Measurements from ENCODE around the gene ZNF418. TPM values are rescaled to one million over a fixed set of nuclear protein-coding genes. Genes with fewer than 3 reads are reported as not detected.
A peak's percentile ranks its signal among the peaks of the same experiment; 100 is the strongest.
"Not testable (repeated sequence)": the region's sequence is repeated elsewhere in the genome, so short reads cannot be mapped to it uniquely, and the experiment has no call there.

The ZNF418 gene
- total RNA-seq, 1 experiment from 2014 or later = 4.8 TPM

DNA sequence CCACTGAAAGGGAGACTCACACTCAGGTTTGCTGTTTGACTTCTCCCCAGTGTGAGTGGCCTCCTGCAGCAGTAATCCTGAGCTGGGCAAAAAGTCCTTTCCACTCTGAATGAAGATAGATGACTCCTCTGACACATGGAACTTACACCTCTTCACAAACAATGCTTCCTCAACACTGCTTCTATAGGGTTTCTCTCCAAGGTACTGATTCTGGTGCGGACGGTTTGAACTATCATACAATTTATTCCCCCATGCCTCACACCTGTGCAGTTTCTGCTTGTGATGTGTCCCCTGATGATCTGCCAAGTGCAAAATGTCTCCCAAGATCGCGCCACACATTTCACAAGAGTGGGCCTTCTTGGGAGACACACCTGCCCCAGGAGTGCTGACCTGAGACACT, 7.6 kb downstream of the ZNF418 start:
- no peak for TF ChIP-seq EZH2 (IDR thresholded peaks at IDR 0.05; ENCODE audit: low read depth)
- TF ChIP-seq, protein P1, sequence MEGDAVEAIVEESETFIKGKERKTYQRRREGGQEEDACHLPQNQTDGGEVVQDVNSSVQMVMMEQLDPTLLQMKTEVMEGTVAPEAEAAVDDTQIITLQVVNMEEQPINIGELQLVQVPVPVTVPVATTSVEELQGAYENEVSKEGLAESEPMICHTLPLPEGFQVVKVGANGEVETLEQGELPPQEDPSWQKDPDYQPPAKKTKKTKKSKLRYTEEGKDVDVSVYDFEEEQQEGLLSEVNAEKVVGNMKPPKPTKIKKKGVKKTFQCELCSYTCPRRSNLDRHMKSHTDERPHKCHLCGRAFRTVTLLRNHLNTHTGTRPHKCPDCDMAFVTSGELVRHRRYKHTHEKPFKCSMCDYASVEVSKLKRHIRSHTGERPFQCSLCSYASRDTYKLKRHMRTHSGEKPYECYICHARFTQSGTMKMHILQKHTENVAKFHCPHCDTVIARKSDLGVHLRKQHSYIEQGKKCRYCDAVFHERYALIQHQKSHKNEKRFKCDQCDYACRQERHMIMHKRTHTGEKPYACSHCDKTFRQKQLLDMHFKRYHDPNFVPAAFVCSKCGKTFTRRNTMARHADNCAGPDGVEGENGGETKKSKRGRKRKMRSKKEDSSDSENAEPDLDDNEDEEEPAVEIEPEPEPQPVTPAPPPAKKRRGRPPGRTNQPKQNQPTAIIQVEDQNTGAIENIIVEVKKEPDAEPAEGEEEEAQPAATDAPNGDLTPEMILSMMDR (conservative IDR thresholded peaks at IDR 0.05) = no peak
- Histone ChIP-seq H3K9me3 (ENCODE audit: insufficient read depth, low read depth) (peaks cover 45% of the 10 kb centered on the region), H4K20me1 (ENCODE audit: insufficient read depth) (no peaks in the 10 kb centered on the region), H3K79me2 (ENCODE audit: low read depth) (no peaks in the 10 kb centered on the region), H3K27me3 (ENCODE audit: insufficient read depth, low read depth) (peaks cover 13% of the 10 kb centered on the region), H3F3A (ENCODE audit: insufficient read depth, low read depth) (no peaks in the 10 kb centered on the region), H3K4me1 (replicated peaks; ENCODE audit: insufficient read depth) (no peaks in the 10 kb centered on the region), H3K36me3 (ENCODE audit: low read depth) (no peaks in the 10 kb centered on the region), H3K4me3 (no peak overlapping the region), H3K9me2 (ENCODE audit: insufficient read depth) (no peaks in the 10 kb centered on the region), H3K4me2 (no peak overlapping the region), H3K27ac (no peak overlapping the region), H2AFZ (no peak overlapping the region)
- BruUV-seq (replicated peaks) = no TSS peak
- CTCF ChIA-PET = no interaction called here
- intact Hi-C loops (cut with micrococcal nuclease; ENCODE audit: unreplicated experiment) = no loop called here
- no peak for DNase-seq
- POLR2A ChIA-PET (ENCODE audit: unreplicated experiment) = no interaction called here

DNA sequence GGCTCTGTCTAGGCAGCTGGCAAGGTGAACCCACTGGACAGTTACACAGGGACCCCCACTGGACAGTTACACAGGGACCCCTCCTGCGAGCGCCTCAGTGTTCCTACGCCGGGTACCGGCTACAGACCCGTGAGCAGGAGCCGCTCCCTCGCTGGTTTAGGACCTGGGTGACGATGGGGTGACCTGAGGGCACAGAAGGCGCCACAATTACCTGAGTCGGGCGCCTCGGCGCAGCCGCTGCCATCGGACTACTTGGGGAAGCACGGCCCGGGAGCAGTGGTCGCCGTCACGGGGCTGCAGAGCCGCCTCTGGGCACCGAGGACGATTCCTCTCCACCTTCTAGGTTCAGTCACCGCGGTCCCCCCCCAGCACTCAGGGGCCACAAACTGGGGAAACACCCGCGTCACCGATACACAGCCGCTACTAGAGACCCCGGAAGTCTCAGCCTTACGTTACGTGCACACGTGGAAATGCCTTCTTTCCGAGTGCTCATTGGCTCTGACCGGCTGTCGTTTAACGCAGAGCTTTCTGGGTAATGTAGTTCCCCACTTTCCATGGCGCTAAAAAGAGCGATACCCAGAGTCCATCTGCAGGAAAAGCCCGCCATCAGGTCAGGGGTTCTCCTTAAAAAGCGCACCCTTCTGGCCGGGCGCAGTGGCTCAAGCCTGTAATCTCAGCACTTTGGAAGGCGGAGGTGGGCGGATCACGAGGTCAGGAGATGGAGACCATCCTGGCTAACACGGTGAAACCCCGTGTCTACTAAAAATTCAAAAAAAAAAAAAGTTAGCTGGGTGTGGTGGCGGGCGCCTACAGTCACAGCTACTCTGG, 18.8 kb downstream of the ZNF418 start, which contains the start of gene ZNF417:
Gene ZNF417, minus strand, starts transcription at position 425 of the 828 bp plus-strand sequence. Its CDS starts 181 bp downstream, at position 244.
- peak; percentile 82 to 94 for DNase-seq
- ChIA-PET POLR2A (ENCODE audit: unreplicated experiment) (interaction anchor here (0.6 to 1.2 kb wide), 4 partner anchors 97 to 1249 kb away, joined by 3 to 25 read pairs (median 4); partner anchors contain the start of gene ZNF551), CTCF (interaction anchor here (0.6 kb wide), 1 partner anchor 86 kb away, joined by 3 read pairs; no protein-coding TSS in a partner anchor)
- H3K36me3 ChIP-seq (ENCODE audit: low read depth) = peaks cover 21% of the 10 kb centered on the region
- peak within 1 kb of the TSS; percentile 63 for H3K4me3 ChIP-seq
- H3K4me2 ChIP-seq = peak within 1 kb of the TSS; percentile 98
- peaks cover 31% of the 10 kb centered on the region; the same call in 1 of the 2 replicates for H3K9me3 ChIP-seq (ENCODE audit: insufficient read depth, low read depth)
- peak within 1 kb of the TSS; percentile 76 for H2AFZ ChIP-seq
- peaks cover 18% of the 10 kb centered on the region for H3K79me2 ChIP-seq (ENCODE audit: low read depth)
- intact Hi-C loops (cut with micrococcal nuclease; ENCODE audit: unreplicated experiment) = loop anchor here (1.0 to 5.0 kb wide), 2 partner anchors 337 to 439 kb away; partner anchors contain the start of gene ZNF772
- not testable (repeated sequence) for H3K27ac ChIP-seq; BruUV-seq (replicated peaks); H3K27me3 ChIP-seq (ENCODE audit: insufficient read depth, low read depth); H3K9me2 ChIP-seq (ENCODE audit: insufficient read depth); H3K4me1 ChIP-seq (replicated peaks; ENCODE audit: insufficient read depth); H3F3A ChIP-seq (ENCODE audit: insufficient read depth, low read depth); H4K20me1 ChIP-seq (ENCODE audit: insufficient read depth)

DNA sequence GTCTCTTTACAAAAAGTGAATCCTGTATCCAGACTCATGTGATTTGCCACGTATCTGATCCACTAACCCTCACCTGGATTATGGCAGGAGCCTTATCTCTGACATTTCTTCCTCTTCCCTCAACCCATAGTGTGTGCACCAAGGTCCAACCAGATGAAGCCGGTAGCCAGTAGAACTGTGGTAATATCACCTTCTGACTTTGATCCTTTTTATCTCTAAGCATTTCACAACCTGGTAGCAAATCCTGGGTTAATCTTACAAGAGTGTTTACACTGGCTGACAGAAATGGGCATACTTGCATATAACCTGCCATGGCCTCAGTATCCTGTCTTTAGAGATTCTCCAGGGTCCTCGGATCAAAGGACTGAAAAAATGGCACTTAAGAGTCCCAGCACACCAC, 20.7 kb downstream of the ZNF418 start:
- intact Hi-C loops (cut with micrococcal nuclease; ENCODE audit: unreplicated experiment) = no loop called here
- Histone ChIP-seq H3K79me2 (ENCODE audit: low read depth) (peaks cover 18% of the 10 kb centered on the region), H3F3A (ENCODE audit: insufficient read depth, low read depth) (no peaks in the 10 kb centered on the region), H3K4me2 (no peak overlapping the region), H3K9me3 (ENCODE audit: insufficient read depth, low read depth) (peaks cover 34% of the 10 kb centered on the region), H2AFZ (no peak overlapping the region), H3K4me3 (peak overlapping the region; percentile 63; the same call in 1 of the 2 replicates), H3K27me3 (ENCODE audit: insufficient read depth, low read depth) (no peaks in the 10 kb centered on the region), H3K36me3 (ENCODE audit: low read depth) (peaks cover 30% of the 10 kb centered on the region), H3K4me1 (replicated peaks; ENCODE audit: insufficient read depth) (0 out of 2 replicates have a peak, but pooled peaks cover 7% of the 10 kb centered on the region), H3K9me2 (ENCODE audit: insufficient read depth) (no peaks in the 10 kb centered on the region), H4K20me1 (ENCODE audit: insufficient read depth) (no peaks in the 10 kb centered on the region), H3K27ac (no peak overlapping the region)
- BruUV-seq (replicated peaks) = no TSS peak
- no peak for DNase-seq
- POLR2A ChIA-PET (ENCODE audit: unreplicated experiment) = no interaction called here
- TF ChIP-seq EZH2 (IDR thresholded peaks at IDR 0.05; ENCODE audit: low read depth) = no peak
- TF ChIP-seq, protein P1 (conservative IDR thresholded peaks at IDR 0.05) = no peak
- CTCF ChIA-PET = interaction anchor here (0.7 kb wide), 1 partner anchor 11 kb away, joined by 24 read pairs; no protein-coding TSS in a partner anchor
